Measurements from ENCODE around the gene MDM4.
A peak's percentile ranks its signal among the peaks of the same experiment; 100 is the strongest.

MDM4 gene

DNA sequence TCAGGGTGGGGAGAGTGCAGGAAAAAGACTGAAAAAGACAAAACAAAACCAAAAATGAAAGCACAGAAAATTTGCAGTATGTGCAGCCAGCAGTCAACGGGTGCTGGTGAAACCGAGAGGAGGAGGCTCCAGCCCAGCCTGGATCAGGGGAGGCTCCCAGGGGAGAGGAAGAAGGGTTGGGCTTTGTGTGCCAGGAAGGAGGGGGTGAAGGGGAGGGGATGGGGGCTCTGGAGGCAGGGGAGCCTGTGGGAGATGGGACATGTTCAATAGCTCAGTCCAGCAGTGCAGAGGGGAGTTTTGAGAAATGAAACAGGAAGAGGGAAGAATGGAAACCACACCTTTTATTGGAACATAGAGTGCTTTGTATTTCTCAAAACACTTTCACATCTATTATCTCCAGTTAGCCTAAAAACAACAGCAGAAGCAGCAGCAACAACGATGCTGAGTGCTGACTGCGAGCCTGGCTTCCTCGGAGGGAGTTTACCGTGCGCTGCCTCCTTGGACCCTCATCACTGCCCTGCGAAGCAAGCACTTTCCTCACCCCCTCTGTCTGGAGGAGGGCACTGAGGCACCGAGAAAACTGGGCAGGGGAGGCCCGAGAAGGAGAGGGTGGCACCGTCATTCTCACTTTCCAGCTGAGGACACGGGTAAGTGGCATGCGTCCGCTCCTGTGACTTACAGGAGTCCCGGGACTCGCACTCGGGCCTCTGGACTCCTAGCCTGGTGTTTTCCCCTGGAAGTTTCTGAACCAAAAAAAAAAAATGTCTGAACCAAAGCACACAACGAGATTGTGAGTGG lies 62.9 kb downstream of the MDM4 start:
- peak; percentile 7 for DNase-seq (ENCODE audit: low read depth, low spot score)

DNA sequence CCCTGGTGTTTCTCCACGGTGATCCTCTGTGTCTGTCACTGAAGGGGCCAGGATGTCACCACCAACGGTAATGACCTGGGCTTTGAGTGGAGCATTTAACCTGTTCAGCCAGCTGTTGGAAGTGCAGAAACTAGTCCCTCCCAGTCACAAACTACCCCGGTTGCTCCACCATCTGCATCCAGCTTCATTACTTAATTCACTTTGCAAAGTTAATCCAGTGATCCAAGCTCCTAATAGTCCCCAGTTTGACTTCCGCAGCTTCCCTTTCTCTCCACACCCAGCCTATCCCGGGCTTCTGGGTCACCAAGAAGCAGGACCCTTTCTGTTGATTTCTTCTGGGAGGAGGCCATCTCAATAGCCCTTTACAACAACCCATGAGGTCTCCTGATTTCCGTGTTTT lies 63.5 kb downstream of the MDM4 start:
- no peak for DNase-seq (ENCODE audit: low read depth, low spot score)

DNA sequence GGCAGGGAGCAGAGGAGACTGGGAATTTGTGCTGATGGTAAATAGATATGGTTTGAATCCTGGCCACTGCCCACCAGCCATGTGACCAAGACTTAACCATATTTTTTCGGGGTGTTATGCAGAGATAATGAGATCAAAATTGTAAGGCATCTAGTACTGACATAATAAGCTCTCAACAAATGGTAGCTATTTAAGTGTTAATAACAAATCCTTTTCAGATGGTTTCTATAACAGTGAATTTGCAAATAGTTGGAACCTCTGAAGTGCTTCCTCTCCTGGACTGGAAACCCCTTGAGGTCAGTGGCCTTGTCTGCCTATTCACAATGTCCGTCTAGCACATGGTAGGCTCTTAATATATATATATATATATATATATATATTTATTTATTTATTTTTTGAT lies 64.7 kb downstream of the MDM4 start:
- DNase-seq (ENCODE audit: low read depth, low spot score), result no peak

DNA sequence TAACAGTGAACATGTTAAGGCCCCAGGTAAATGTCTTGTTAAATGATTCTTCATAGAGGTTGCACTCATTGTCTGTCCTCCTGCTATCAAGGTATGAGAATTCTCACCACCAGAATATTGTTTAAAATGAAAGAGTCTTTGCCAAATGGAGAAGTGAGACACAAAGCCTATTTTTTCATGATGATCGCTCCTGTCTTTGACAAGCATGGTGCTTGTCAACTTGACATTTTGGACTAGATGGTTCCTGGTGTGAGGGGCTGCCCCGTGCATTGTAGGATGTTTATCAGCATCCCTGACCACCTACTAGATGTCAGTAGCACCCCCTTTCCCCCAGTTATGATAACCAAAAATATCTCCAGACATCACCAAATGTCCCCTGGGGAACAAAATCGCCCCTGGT lies 65.6 kb downstream of the MDM4 start:
- no peak for DNase-seq (ENCODE audit: low read depth, low spot score)

DNA sequence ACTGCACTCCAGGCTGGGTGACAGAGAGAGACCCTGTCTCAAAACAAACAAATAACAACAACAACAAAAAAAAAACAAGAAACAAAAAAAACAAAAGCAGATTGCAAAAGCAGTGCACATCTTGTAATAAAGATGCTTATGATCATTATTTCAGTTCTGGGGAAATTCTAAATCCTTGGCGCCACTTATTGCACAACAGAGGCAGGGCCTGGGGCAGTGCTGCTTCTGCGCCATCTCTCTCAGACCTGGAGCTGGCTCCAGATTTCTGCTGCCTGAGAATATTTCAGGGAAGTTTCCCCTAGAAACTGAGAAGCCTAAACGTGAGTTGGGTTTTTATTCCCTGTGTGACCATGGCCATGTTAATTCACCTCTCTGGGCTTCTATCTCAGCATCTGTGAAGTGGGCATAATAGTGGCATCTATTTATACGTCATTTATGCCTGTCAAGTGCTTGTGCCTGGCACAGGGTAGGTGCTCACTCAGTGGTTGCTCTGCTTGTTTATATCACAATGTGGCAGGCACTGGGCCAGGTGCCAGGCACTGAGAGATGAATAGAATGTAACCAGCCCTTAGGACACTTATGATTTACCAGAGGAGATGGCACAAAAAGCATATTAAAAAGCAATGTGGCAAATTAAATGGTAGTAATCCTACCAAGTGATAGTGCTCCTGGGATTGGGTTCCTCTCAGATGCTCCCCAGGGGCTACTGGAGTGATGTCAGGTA lies 67.9 kb downstream of the MDM4 start:
- no peak for DNase-seq (ENCODE audit: low read depth, low spot score)

DNA sequence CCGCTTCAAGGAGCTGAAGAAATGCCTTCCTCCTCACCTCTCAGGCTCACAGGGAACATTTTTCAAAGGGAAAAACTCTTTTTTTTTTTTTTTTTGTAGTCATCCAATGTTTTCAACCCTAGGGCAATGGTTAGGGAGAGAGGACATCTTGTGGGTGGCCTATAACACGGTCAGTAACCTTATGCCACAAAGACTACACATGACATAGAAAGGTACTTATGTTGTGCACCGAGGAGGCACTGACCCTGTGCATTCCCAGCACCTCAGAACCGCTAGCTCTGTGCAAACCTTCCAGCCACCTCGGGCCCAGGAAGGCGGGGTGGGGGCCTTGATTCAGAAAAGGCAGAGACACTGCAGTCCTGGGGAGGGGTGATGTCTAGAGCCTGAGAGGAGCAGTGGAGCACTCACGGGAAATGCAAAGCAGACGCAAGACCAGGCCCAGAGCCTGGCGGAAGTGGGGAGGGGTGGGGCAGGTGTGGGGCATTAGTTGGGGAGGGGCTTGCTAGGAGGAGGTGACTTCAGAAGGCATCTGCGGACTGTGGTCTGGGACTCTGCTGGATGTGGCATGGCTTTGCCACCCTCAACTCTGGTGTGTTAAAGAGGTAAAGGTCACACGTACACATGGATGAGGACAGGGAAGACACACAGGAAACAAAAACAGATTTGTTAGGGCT lies 68.6 kb downstream of the MDM4 start:
- DNase-seq (ENCODE audit: low read depth, low spot score), result no peak

DNA sequence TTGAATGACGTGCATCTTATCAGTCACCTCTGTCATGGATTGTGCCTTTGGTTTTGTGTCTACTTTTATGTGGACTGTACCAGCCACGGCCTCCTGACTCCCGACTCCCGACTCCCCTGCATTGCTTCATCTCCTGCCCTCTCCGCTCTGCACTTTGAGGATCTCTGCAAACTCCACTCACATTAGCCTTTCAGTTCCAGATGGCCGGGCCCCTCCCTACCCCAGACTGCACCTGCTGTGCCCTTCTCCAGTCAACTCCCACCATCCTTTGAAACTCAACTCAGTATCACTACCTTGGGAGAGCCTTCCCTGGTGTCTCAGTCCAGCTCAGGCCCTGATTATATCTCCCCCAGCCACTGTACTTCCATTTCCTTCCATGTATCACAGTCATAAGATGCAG lies 71.4 kb downstream of the MDM4 start:
- no peak for DNase-seq (ENCODE audit: low read depth, low spot score)

DNA sequence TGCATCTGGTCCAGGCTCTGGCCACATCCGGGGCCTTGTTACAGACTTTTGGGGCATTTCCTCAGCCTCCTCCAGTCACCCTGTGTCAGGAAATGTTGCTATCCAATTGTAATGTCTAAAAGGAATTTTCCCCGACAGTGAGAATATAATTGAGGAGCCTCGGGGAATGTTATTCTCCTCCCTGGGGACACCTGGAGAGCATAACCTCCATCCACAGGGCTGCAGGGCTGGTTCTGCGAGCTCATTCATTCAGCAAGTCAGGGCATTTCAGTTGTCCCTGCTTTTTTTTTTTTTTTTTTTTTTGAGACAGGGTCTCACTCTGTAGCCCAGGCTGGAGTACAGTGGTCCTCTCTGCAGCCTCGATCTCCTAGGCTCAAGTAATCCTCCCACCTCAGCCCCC lies 72.6 kb downstream of the MDM4 start:
- no peak for DNase-seq (ENCODE audit: low read depth, low spot score)

DNA sequence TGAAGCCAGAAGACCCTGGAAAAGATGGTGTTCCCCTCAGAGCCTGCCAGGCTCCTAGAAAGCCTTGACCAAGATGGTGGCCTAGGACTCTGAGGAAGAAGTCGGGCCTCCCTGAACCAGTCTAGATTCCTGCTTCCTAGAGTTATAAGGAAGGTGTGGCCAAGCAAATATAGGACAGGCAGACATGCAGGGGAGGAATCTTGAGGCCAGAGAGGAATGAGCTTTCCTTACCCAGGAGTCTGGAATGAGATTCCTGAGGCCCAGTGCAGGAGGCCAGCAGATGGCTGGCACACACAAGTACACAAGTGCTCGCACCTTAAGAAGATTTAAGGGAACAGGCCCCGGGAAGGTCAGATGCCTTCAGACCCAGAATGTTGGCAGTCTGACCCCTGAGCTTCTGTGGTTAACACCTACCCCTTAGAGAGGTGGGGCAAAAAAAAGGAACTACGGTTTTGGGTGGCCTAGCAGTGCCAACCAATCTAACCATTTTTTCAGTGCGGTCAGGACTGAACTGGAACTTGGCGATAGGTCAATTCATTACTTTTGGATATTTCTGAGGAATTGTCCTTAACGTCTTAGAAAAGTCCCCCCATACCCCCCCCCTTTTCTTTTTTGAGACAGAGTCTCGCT lies 73.3 kb downstream of the MDM4 start:
- DNase-seq (ENCODE audit: low read depth, low spot score), result no peak

DNA sequence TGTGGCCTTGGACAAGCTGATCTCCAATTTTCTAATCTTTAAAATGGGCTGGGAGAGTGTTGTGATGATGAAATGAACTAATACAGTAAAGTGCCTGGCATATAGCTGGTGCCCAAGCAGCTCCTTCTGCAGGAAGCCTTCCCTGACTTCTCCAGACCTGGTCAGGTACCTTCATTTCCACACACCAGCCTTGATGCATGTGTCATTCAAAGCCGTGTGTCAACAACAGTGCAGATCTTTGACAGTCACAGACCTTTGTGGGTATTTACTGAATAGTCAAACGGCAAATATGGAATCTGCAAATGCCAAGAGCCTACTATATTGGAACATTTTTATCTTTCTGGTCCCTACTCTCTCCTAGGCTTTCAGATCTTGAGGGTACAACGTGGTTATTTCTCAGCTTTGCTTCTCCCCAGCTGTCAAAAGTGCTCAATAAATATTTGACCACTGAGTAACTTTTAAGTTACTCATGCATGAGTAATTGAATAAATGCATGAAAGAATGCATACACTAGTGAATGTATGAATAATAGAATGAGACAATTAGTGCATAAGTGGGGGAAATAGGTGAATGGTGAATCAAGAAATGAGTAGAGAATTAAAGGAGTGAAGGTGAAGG lies 75.4 kb downstream of the MDM4 start:
- no peak for DNase-seq (ENCODE audit: low read depth, low spot score)

DNA sequence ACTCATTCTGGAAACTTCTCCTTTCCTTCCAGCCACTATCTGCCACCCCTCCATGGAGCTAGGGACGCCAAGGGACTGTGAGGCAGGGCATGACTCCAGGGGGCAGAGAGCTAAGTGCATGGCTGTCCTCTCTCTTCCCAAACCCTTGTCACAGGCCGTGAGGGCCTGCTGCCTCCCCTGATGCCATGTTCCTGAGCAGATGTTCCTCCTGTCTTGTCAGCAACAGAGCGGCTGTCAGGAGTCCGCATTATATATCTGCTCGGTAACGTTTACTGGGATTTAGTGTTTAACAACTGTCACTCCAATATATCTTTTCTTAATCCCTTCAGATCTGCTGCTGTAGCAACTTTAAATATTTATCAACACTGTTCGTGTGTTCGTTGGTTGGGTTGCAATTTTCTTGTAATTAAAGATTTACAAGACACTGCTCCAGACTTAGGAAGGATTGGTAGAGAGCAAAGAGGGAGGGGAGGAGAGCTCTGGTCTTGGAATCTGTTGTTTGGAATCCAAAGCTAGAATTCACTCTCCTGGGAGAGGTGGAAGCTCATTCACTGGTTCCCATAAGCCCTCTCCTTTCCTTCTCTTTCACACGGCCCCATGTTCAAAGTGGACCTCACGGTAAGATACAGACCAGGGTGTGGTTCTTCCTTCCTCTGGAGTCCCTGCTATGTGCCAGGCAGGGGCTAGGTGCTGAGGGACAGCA lies 76.2 kb downstream of the MDM4 start:
- no peak for DNase-seq (ENCODE audit: low read depth, low spot score)

DNA sequence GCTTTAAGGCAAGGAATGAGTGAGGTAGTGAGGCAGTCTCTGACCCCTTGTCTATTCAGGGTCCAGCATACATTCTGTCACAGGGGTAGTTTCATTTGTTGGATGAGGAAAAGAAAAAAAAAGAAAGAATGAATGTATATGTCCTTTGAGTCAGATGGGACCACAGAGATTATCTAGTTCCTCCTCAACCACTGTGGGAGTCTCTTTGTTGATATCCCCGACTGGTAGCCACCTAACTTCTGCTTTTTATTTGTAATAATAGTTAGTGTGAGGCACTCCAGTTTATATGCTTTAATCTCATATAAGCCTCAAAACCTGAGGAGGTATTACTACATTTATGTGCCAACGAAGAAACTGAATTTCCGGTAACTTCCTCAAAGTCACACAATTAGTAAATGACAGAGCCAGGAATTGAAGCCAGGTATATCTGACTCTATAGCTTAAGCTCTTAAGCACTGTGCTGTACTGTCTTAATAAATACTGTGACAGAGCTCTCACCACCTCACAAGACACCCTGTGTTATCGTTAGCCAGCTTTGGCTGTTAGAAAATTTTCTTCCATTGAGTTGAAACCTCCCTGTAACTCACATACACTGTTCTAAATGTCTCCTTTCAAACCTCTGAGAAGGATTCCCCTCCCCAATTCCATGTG lies 82.2 kb downstream of the MDM4 start:
- no peak for DNase-seq (ENCODE audit: low read depth, low spot score)

DNA sequence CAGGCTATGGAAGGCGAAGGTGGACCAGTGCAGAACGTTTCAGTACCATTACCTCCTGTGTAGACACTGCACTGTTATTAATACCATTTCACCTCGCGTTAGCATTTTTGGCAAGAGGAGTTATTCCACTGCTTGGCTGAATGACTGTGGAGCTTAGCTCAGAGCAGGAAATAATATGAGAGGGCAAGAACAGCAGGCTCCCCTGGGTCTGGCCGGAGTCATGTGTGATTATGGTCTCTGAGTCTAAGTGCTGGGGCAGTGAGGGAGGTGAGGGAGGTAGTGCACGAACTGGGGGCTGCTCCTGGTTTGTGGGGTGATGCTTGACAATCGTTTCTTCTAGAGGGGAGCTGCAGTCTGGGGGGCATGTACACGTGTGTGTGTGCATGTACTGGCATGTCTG lies 82.9 kb downstream of the MDM4 start:
- no peak for DNase-seq (ENCODE audit: low read depth, low spot score)

DNA sequence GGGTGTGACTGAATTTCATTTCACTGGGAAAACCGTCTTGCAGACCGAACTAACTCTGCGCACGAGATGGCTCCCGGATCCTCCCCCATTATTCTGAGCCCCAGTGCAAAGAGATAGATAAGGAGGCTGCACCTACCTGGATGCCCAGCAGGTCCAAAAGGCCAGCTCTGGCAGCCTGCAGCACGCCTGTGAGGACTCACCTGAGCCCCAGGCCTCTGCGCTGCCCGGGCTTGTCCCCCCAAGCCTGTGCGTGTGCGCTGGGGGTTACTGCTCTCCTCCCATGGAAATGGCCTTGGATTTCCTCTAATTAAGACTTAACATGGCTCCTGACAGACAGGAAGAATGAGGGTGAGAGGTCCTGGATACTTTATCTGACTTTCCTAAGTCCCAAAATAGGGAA lies 83.4 kb downstream of the MDM4 start:
- DNase-seq (ENCODE audit: low read depth, low spot score), result no peak

DNA sequence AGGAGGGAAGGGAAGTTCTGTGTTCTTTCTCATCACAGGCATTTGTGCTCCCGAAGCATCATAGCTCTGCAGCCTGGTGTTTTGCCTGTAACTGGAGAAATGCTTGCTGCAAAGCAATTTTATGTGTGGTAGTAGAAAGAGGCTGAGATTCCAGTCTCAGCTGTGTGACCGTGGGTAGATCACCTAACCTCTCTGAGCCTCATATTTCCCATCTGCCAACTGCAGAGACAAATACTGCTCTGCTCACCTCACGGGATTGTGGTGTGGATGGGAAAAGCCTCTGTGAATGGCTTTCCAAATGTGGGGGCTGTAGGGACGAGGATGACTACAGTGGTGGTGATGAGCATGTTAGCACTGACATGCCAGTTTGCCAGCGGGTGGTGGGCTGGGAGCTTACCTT lies 84.0 kb downstream of the MDM4 start:
- DNase-seq (ENCODE audit: low read depth, low spot score), result no peak

DNA sequence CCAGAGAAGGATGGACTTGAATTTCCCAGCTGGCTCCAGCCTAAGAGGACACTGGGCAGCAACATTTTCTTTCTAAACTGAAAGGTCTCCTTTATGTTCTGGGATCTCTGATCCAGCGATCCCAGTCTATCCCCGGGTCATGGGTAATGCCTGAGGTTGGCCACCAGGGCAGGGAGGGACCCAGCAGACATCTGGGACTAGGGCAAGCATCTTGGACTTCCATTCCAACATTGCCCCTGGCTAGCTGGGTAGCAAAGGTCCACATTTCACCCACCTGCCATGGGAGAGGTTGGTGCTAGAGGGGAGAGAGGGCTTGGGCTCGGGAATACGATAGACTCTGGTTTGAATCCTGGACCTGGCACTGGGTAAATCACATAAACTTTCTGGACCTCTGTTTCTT lies 84.8 kb downstream of the MDM4 start:
- DNase-seq (ENCODE audit: low read depth, low spot score), result no peak

DNA sequence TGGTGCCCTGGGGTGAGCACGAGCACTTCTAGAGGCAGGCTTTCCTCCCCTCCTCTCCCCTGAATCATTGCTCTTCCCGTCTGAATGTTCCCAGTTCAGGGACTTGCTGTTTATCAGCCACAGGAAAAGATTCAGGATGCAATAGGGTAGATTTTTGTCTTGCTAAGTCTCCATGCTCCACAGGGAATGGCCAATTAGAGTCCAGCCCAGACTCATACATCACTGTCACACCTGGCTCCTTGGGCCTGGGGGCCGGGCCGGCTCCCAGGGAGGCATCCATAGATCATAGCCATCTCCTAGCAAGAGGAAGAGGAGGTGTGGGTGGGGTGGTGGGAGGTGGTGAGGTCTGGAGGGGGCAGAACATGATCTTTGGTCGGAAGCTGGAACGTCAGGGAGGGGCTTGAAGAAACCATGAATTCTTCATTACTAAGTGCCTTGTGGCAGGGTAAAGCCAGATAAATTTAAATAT lies 85.9 kb downstream of the MDM4 start:
- no peak for DNase-seq (ENCODE audit: low read depth, low spot score)

DNA sequence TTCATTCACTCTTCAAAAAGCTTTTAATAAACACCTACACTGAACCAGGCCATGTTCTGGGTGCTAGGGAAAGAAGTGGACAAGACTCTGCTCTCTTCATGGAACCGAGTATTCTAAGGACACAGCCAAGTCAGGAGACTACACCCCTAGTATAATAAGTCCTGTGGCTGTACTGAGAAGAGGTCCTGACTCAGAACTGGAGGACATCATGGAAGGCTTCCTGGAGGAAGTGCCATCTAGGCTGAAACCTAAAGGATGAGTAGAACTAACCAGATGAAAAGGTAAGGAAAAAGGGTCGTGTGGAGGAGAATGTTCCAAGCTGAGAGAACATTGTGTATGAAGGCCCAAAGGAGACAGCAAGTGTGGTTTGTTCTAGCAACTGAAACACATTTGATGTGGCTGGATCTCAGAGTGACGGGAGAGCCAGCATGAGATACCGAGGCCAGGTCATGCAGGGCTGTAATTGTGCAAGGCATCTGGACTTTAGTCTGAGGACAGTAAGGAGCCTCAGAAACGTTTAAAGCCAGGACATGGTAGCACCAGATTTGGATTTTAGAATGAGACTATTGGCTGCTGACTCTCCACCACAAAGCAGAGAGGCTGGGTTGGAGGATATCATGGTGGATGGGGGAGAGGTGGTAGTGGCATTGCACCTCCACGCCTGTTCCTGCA lies 86.8 kb downstream of the MDM4 start:
- DNase-seq (ENCODE audit: low read depth, low spot score), result no peak

DNA sequence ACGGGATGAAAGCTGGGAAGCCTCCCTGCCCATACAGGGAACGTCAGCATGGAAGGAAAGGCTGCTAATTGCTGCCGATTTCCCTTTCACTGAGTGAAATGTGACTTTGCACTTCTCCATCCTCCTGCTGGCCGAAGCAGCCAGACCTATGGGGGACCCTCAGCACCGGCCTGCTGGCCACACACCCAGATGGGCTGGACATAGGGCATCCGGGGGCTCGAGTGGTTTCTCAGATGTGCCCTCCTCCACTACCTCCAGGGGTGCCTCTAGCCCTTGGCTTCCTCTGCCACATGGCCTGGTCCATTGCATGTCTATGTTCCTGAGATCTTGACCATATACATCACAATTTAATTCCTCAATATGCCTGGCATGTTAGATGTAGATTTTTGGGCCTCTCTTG lies 89.6 kb downstream of the MDM4 start:
- DNase-seq (ENCODE audit: low read depth, low spot score), result no peak
